ENCODE data around the gene SSRP1.
"Not testable (repeated sequence)": the region's sequence is repeated elsewhere in the genome, so short reads cannot be mapped to it uniquely, and the experiment has no call there.

Gene SSRP1

DNA sequence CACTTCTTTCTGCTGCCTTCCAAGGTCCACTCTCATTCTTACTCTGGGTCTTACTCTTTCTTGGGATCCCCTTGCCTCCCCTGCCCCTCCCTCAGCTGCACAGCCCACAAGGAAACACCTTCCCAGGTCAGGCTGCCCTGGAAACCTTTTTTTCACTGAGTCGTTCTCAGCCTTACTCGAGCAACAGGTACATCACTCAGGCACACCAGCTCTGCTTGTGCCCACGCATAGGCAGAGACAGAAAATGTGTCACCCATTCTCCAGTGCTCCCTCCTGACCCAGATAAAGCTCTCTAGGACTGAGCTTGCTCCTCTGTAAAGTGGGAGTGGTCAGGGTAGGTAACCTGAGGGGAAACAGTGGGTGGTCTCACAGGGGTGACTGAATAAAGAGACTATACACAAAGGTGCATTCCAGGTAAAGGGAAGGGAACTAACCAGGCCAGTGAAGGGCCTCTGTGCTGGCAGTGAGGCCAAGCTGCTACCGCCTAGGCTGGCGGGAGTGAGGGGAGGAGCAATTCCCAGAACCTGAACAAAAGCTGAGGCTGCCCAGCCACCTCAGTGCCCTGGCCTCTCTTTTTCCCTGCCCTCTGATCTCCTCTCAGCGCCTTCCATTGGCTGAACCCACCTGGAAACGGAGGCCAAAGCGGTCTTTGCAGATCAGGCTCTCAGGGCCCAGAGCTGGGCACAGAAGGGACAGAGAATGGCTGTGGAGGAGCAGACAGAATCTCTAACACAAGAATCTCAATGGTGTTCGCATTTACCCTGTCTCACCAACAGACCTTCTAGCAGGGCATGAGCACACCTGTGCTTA, 29.4 kb upstream of the SSRP1 start:
- no peak for TF ChIP-seq ZNF274 (IDR thresholded peaks at IDR 0.05; ENCODE audit: low read depth, low read length)
- H3K4me3 ChIP-seq (ENCODE audit: low read length), result no peak overlapping the region

DNA sequence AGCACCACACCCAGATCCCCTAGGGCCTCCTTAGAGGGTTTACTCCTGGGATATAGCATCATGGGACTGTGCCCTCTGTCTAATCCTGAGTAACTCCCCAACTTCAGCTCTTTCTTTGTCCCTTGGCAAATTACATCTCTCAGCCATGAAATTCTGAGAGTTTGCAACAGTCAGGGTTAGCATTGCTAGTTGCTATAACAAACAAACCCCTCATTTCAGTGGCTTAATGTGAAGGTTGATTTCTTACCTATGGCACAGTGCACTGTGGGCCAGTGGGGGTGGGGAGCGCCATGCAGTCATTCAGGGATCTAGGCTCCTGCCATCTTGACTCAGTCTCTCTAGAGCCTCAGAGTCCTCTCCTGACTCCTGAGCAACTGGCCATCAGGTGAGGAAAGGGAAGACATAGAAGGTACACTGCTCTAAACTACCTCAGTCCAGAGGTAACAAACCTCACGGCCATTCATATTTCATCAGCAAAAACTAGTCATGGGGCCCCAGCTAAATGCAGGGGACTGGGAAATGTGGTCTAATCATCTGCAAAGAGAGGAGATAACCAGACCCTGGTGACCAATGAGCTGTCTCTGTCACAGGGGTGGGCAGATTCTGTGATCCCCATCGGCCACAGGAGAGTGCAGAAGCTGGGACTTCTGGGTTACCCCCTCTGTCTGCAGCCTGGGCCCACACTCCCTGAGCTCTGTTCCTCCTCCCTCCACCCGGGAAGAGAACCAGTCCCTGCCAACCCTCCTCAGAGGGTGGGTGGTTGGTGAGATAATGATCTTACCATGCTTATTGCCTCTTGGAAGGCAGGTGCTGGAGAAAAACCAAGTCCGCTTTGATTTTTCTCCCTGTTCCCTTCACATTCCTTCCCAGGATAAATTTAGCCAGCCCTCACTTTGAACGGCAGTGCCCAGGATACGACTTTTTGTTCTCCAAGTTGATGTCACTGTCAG, 27.7 kb upstream of the SSRP1 start:
- TF ChIP-seq ZNF274 (IDR thresholded peaks at IDR 0.05; ENCODE audit: low read depth, low read length), result no peak
- no peak overlapping the region for H3K4me3 ChIP-seq (ENCODE audit: low read length)

DNA sequence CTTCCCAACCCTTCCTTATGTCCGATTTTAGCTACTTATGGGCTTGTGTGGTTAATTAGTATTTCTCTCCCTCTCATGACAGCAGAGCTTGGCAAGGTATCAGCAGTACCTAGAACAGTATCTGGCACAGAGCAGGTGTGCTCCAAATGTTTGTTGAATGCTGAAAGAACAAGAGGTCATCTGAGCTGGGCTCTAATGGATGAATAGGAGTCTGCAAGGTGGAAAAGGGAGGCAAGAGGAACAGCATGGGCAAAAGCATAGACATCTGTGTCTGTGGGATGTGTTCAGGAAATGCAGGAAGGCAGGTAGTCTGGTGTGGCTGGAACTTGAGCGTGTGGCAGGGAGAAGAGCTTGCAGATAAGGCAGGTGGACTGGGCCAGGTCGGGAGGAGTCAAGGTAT, 26.2 kb upstream of the SSRP1 start:
- no peak overlapping the region for H3K4me3 ChIP-seq (ENCODE audit: low read length)
- TF ChIP-seq ZNF274 (IDR thresholded peaks at IDR 0.05; ENCODE audit: low read depth, low read length), result no peak

- H3K4me3 ChIP-seq (ENCODE audit: low read length), result not testable (repeated sequence)
These were observed 25.7 kb upstream of the SSRP1 start for GRCh38 chr11:57361420-57361819.

DNA sequence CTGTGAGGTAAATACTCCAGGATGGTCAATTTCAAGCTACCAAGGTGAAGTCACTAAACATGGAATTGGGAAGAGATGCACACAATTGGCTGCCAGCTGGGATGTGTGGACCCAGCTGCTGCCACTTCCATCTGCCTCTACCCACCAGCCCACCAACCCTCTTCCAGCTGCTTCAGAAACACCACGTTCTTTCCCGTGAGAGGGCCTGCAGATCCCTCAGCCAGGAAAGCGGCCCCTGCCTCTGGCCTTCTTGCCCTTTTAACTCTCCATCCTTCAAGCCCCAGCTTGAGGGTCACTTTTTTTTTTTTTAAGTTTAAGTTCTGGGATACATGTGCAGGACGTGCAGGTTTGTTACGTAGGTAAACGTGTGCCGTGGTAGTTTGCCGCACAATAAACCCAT, 25.3 kb upstream of the SSRP1 start:
- no peak for TF ChIP-seq ZNF274 (IDR thresholded peaks at IDR 0.05; ENCODE audit: low read depth, low read length)
- no peak overlapping the region for H3K4me3 ChIP-seq (ENCODE audit: low read length)

DNA sequence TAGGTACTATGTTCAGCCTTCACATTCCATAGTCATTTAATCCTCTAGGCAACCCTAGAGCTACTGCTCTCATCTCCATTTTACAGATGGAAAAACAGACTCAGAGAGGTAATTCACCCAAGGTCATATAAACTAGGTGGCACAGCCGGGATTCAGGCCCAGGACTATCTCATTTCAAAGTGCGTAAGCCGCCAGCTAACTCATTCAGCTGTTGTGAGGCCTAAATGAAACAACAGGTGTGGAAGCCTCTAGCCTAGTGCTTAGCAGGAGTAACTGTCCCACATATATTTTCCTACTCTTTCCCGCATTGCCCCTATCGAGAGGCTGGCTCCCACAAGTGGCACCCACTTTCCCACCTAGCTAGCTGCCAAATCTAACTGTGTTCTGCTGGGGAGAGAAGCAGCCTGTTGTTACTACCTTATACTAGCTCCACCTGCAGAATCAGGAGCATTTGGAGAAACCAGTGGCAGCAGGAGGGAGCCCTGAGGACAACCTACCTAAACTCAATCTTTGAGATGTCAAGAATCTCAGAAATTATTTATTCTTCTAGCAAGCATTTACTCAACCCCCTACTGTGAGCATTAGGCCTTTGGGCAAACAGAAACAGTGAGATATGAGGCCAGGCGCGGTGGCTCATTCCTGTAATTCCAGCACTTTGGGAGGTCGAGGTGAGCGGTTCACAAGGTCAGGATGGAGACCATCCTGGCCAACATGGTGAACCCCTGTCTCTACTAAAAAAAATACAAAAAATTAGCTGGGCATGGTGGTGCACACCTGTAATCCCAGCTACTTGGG, 24.4 kb upstream of the SSRP1 start:
- TF ChIP-seq ZNF274 (IDR thresholded peaks at IDR 0.05; ENCODE audit: low read depth, low read length), result no peak
- H3K4me3 ChIP-seq (ENCODE audit: low read length), result no peak overlapping the region

- no peak for TF ChIP-seq ZNF274 (IDR thresholded peaks at IDR 0.05; ENCODE audit: low read depth, low read length)
- no peak overlapping the region for H3K4me3 ChIP-seq (ENCODE audit: low read length)
These were observed 23.7 kb upstream of the SSRP1 start for GRCh38 chr11:57359396-57359795.

DNA sequence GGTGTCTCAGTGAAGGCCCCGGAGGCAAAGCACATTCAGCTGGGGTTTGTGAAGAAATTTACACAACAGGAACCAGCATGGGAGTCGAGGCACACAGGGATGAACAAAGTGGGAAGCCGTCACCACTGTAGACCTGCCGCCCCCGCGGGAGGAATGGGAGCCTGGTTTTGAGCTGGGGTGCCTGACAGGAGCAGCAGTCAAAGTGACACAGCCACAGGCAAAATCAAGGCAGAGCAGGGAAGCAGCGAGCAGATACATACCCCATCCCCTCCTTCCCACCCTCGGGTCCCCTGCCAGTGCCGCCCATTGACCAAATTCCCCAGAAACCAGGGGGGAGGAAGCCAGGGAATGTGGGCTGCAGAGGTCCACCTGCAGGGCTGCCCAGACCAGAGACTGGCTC, 23.3 kb upstream of the SSRP1 start:
- no peak for TF ChIP-seq ZNF274 (IDR thresholded peaks at IDR 0.05; ENCODE audit: low read depth, low read length)

GRCh38 chr11:57358543-57358961, 22.9 kb upstream of the SSRP1 start:
- TF ChIP-seq ZNF274 (IDR thresholded peaks at IDR 0.05; ENCODE audit: low read depth, low read length), result no peak
- no peak overlapping the region for H3K4me3 ChIP-seq (ENCODE audit: low read length)

More for the DNA sequence above, 23.3 kb upstream of the SSRP1 start:
- H3K4me3 ChIP-seq (ENCODE audit: low read length), result no peak overlapping the region

- TF ChIP-seq ZNF274 (IDR thresholded peaks at IDR 0.05; ENCODE audit: low read depth, low read length), result no peak
- H3K4me3 ChIP-seq (ENCODE audit: low read length), result no peak overlapping the region
These were observed 22.2 kb upstream of the SSRP1 start for GRCh38 chr11:57357856-57358255.

- H3K4me3 ChIP-seq (ENCODE audit: low read length), result no peak overlapping the region
- TF ChIP-seq ZNF274 (IDR thresholded peaks at IDR 0.05; ENCODE audit: low read depth, low read length), result no peak
These were observed 21.6 kb upstream of the SSRP1 start for GRCh38 chr11:57357310-57357709.

- TF ChIP-seq ZNF274 (IDR thresholded peaks at IDR 0.05; ENCODE audit: low read depth, low read length), result no peak
- no peak overlapping the region for H3K4me3 ChIP-seq (ENCODE audit: low read length)
These were observed 20.6 kb upstream of the SSRP1 start for GRCh38 chr11:57356268-57356667.

GRCh38 chr11:57354699-57355098, 19.0 kb upstream of the SSRP1 start:
- H3K4me3 ChIP-seq (ENCODE audit: low read length), result no peak overlapping the region
- no peak for TF ChIP-seq ZNF274 (IDR thresholded peaks at IDR 0.05; ENCODE audit: low read depth, low read length)

DNA sequence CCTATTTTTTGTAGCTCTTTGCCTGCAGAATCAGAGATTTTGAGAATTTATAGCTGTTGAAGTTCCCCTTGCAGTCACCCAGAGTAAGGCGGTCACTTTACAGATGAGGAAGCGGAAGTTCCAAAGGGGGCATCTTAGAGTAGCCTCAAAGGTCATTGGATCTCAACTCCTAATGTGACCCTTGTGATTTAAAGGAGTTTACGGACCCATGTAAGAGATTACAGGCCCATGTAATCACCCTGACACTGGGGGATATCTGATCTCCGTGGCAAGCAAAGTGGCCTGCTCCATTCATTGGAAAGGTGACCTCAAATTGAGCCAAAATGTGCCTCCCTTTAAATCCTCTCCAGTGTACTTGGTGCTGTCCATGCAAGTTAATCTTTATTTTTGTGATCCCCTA, 18.2 kb upstream of the SSRP1 start:
- no peak overlapping the region for H3K4me3 ChIP-seq (ENCODE audit: low read length)
- no peak for TF ChIP-seq ZNF274 (IDR thresholded peaks at IDR 0.05; ENCODE audit: low read depth, low read length)
